Muscle of arm (tissue), 12 donors: ENCODE data around the gene TAF10. TPM values are rescaled to one million over a fixed set of nuclear protein-coding genes. Genes with fewer than 3 reads are reported as not detected.

Source experiments
- DNase-seq: peaks from one replicate; pipeline ENCODE4 v3.0.0-alpha.2; 2013
- polyA plus RNA-seq, 12 donors: library from polyadenylated mRNA; unstranded; fragments of 120-200 nt; gene quantifications; one replicate each; pipeline ENCODE4 v1.2.1, GENCODE V29; 2013; ENCODE audit not compliant: insufficient read length in 12 of 12

The TAF10 gene
- polyA plus RNA-seq, 12 donors, result 54.3 to 126 (median 109) TPM; not detected in 1

DNA sequence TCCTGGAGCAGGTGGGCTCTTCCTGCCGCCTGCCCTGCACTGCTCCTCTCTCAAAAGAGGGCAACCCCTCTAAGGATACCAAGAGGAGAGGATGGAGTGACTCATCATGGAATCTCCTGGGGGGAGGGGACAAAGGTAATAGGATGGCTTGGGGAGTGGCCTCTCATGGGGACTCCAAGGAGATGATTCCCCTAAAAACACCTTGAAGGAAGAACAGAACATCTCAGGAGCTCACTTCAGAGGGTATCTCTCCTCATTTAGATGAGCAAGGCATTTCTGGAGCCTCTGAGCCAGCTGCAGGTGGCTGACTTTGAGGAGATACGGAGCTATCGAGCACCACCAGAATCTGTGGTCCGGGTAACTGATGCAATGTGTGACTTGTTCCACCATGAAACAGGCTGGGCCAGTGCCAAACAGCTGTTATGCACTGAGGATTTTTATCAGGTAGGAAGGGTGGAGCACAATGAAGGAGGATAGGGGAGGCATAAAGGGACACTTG, 48.8 kb downstream of the TAF10 start:
- DNase-seq, result no peak

DNA sequence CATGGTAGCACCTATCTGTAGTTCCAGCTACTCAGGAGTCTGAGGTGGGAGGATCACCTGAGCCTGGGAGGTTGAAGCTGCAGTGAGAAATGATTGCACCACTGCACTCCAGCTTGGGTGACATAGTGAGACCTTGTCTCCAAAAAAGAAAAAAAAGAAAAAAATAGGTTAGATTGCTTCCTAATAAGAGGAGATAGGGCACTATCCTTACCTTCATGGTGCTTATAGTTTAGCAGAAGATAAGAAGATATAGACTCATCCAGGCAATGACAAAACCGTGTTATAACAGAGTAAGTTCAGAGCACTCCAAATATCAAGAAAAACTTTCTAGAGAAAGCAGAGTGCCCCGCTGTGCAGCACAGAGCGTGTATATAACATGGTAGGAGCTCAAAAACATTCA, 50.7 kb downstream of the TAF10 start:
- DNase-seq, result no peak

Other genes with a start within 250 kb of the TAF10 start
- 10 to 100 TPM in 10 of 12 donors, 1 to 10 TPM in 1, not detected in 1; 9.7 to 28.5 (median 23.4) TPM for gene SMPD1, start 221.7 kb downstream of the TAF10 start, polyA plus RNA-seq
- gene APBB1, start 193.1 kb downstream of the TAF10 start, polyA plus RNA-seq, result 10 to 100 TPM in 11 of 12 donors, not detected in 1; 20.5 to 32.5 (median 28.1) TPM
- 1 to 10 TPM in 10 of 12 donors, not detected in 2; 1.1 to 6.6 (median 1.8) TPM for gene HPX, start 171.2 kb downstream of the TAF10 start, polyA plus RNA-seq
- gene TRIM3, start 138.3 kb downstream of the TAF10 start, polyA plus RNA-seq, result 10 to 100 TPM in 11 of 12 donors, not detected in 1; 11.3 to 27.6 (median 13.7) TPM
- gene ARFIP2, start 130.9 kb downstream of the TAF10 start, polyA plus RNA-seq, result 10 to 100 TPM in 11 of 12 donors, not detected in 1; 25.7 to 57.2 (median 34.5) TPM
- 10 to 100 TPM in 11 of 12 donors, not detected in 1; 14.6 to 24.2 (median 20.1) TPM for gene TIMM10B, start 130.7 kb downstream of the TAF10 start, polyA plus RNA-seq
- 10 to 100 TPM in 4 of 12 donors, 1 to 10 TPM in 7, not detected in 1; 3.7 to 12.6 (median 8.2) TPM for gene DNHD1, start 114.9 kb downstream of the TAF10 start, polyA plus RNA-seq
- gene RRP8, start 8.6 kb downstream of the TAF10 start, polyA plus RNA-seq, result 10 to 100 TPM in 11 of 12 donors, not detected in 1; 18.6 to 23.3 (median 19.2) TPM
- gene ILK, start 8.4 kb downstream of the TAF10 start, polyA plus RNA-seq, result 100 to 1,000 TPM in 11 of 12 donors, not detected in 1; 120 to 152 (median 136) TPM
- 10 to 100 TPM in 11 of 12 donors, not detected in 1; 37.1 to 78.2 (median 41.9) TPM for gene TPP1, start 7.2 kb upstream of the TAF10 start, polyA plus RNA-seq
- gene DCHS1, start 43.6 kb upstream of the TAF10 start, polyA plus RNA-seq, result 10 to 100 TPM in 11 of 12 donors, not detected in 1; 32.3 to 51.2 (median 39.6) TPM
- 10 to 100 TPM in 11 of 12 donors, not detected in 1; 53.7 to 70.9 (median 61.2) TPM for gene MRPL17, start 71.1 kb upstream of the TAF10 start, polyA plus RNA-seq
- gene OR2AG2, start 159.8 kb upstream of the TAF10 start, polyA plus RNA-seq, result under 1 TPM in 2 of 12 donors, not detected in 10; 0.04 to 0.21 TPM
- gene OR2AG1, start 170.8 kb upstream of the TAF10 start, polyA plus RNA-seq, result under 1 TPM in 1 of 12 donors, not detected in 11; 0.03 TPM
- not detected for gene OR6A2, start 187.5 kb upstream of the TAF10 start, polyA plus RNA-seq
- gene OR10A5, start 233.5 kb upstream of the TAF10 start, polyA plus RNA-seq, result not detected